ENCODE data around the gene COL6A2. TPM values are rescaled to one million over a fixed set of nuclear protein-coding genes. Genes with fewer than 3 reads are reported as not detected.
"Not testable (repeated sequence)": the region's sequence is repeated elsewhere in the genome, so short reads cannot be mapped to it uniquely, and the experiment has no call there.

Gene COL6A2
- total RNA-seq, 2 donors from 2014 or later = 249 to 252 TPM

DNA sequence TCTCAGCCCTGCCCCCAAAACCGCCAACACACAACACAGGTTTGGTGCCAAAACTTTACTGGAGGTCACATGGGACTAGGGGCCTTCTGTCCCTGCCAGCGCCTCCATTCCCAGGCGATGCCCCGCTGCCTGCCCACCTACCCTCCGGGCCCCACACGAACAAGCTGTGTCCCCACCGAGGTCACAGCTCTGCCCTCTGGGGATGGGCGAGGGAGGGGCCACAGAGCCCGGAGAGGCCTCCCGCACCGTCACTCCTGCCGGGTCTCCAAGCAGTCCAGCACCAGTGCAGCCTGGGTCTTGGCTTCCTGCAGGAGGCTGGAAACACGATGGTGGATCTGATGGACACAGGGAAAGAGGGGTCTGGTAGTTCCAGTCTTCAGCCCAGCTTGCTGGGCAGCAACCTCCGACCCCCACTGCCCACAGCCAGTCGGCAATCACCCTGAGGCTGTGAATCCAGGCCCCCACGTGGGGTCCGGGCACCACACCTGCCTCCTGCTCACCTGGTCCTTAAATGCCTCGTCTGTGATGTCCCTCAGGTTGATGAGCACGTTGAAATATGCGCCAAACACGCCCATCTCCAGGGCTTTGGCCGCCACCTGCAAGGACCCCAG lies 38.9 kb downstream of the COL6A2 start:
- no peaks in the 10 kb centered on the region for H3K9me3 ChIP-seq
- no peaks in the 10 kb centered on the region for H3K36me3 ChIP-seq
- no peak overlapping the region for H3K4me3 ChIP-seq
- H3K4me1 ChIP-seq = no peaks in the 10 kb centered on the region
- no peak for TF ChIP-seq CTCF (IDR thresholded peaks at IDR 0.05)
- H3K27me3 ChIP-seq = no peaks in the 10 kb centered on the region
- no peak for DNase-seq (ENCODE audit: low spot score)
- H3K27ac ChIP-seq = no peak overlapping the region

- H3K4me3 ChIP-seq = no peak overlapping the region
- no peaks in the 10 kb centered on the region for H3K36me3 ChIP-seq
- no peak overlapping the region for H3K27ac ChIP-seq
- no peak for DNase-seq (ENCODE audit: low spot score)
- no peaks in the 10 kb centered on the region for H3K4me1 ChIP-seq
- no peaks in the 10 kb centered on the region for H3K27me3 ChIP-seq
- no peaks in the 10 kb centered on the region for H3K9me3 ChIP-seq
- no peak for TF ChIP-seq CTCF (IDR thresholded peaks at IDR 0.05)
Measured at GRCh38 chr21:46137908-46138307, 40.0 kb downstream of the COL6A2 start.

- Histone ChIP-seq H3K4me3 (no peak overlapping the region), H3K27ac (no peak overlapping the region), H3K36me3 (no peaks in the 10 kb centered on the region), H3K9me3 (no peaks in the 10 kb centered on the region), H3K27me3 (no peaks in the 10 kb centered on the region), H3K4me1 (no peaks in the 10 kb centered on the region)
- TF ChIP-seq CTCF (IDR thresholded peaks at IDR 0.05) = no peak
- no peak for DNase-seq (ENCODE audit: low spot score)
Measured at GRCh38 chr21:46138383-46138970, 40.6 kb downstream of the COL6A2 start.

- no peaks in the 10 kb centered on the region for H3K9me3 ChIP-seq
- H3K27me3 ChIP-seq = no peaks in the 10 kb centered on the region
- H3K27ac ChIP-seq = no peak overlapping the region
- no peaks in the 10 kb centered on the region for H3K36me3 ChIP-seq
- DNase-seq (ENCODE audit: low spot score) = no peak
- TF ChIP-seq CTCF (IDR thresholded peaks at IDR 0.05) = no peak
- H3K4me1 ChIP-seq = peaks cover 0 to 6% of the 10 kb centered on the region in 2 donors
- no peak overlapping the region for H3K4me3 ChIP-seq
Measured at GRCh38 chr21:46139686-46140085, 41.8 kb downstream of the COL6A2 start.

DNA sequence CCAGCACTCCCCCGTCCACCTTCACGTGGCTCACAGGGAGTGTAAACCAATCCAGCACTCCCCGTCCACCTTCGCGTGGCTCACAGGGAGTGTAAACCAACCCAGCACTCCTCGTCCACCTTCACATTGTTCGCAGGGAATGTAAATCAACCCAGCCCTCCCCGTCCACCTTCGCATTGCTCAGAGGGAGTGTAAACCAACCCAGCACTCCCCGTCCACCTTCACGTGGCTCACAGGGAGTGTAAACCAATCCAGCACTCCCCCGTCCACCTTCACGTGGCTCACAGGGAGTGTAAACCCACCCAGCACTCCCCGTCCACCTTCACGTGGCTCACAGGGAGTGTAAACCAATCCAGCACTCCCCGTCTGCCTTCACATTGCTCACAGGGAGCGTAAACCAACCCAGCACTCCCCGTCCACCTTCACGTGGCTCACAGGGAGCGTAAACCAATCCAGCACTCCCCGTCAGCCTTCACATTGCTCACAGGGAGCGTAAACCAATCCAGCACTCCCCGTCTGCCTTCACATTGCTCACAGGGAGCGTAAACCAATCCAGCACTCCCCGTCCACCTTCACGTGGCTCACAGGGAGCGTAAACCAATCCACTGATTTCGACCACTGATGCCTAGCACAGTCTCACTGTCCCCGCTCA lies 42.6 kb downstream of the COL6A2 start:
- H3K27ac ChIP-seq; H3K36me3 ChIP-seq; DNase-seq (ENCODE audit: low spot score); H3K9me3 ChIP-seq; H3K27me3 ChIP-seq; H3K4me3 ChIP-seq; H3K4me1 ChIP-seq: not testable (repeated sequence)

DNA sequence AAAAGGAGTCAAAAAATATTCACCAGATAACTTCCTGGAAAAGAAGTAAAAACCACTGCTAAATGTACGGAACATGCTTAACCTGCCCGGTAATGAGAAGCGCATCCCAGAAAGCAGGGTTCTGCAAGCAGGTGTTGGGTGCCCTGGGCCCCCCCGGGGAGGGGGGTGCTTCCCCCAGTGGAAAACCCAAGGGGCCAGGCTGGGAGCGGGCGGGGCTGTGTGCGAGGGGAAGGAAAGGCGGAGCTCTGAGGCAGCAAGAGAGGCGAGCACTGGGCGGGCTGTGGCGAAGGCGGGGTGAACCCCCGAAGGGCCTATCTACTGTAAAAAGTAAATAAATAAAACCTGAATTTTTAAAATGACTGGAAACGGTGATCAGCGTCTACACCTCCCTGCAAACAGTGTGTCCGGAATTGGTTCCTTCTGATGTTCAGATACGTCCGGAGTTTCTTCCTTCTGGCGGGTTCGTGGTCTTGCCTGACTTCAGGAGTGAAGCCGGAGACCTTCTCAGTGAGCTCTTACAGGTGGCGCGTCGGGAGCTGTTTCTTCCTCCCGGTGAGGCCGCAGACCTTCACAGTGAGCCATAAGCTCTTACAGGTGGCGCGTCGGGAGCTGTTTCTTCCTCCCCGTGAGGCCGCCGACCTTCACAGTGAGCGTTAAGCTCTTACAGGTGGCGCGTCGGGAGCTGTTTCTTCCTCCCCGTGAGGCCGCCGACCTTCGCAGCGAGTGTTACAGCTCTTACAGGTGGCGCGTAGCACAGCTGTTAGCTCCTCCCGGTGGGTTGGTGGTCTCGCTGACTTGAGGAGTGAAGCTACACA lies 44.1 kb downstream of the COL6A2 start:
- Histone ChIP-seq H3K4me3 (no peak overlapping the region), H3K36me3 (no peaks in the 10 kb centered on the region), H3K27ac (no peak overlapping the region), H3K4me1 (peaks cover 0 to 6% of the 10 kb centered on the region in 2 donors), H3K27me3 (no peaks in the 10 kb centered on the region), H3K9me3 (no peaks in the 10 kb centered on the region)
- no peak for DNase-seq (ENCODE audit: low spot score)
- TF ChIP-seq CTCF (IDR thresholded peaks at IDR 0.05) = no peak
